Astrocyte (in vitro differentiated cells and primary cell): ENCODE data around the gene VWF.
A peak's percentile ranks its signal among the peaks of the same experiment; 100 is the strongest.

Source experiments
- CTCF ChIP-seq: IDR thresholded peaks from 2 replicates; pipeline ENCODE4 v1.5.1; 2011; ENCODE audit warnings: low read depth, mild to moderate bottlenecking, inconsistent platforms, low read length, moderate library complexity; ENCODE audit not compliant: insufficient read depth
- EZH2 ChIP-seq: IDR thresholded peaks from 2 replicates; pipeline ENCODE4 v1.6.1; 2012; ENCODE audit warnings: mild to moderate bottlenecking, low read length, inconsistent platforms; ENCODE audit not compliant: insufficient read depth

GRCh38 chr12:6039894-6040601 lies 84.4 kb downstream of the VWF start:
- TF ChIP-seq CTCF (peak; percentile 85), EZH2 (no peak)
